Measurements from ENCODE around the gene FURIN. TPM values are rescaled to one million over a fixed set of nuclear protein-coding genes. Genes with fewer than 3 reads are reported as not detected.

FURIN gene
- total RNA-seq, 1 experiment from 2014 or later = 92.8 TPM

- Histone ChIP-seq H3K36me3 (peaks cover 97% of the 10 kb centered on the region), H3K4me3 (no peak overlapping the region), H3K27me3 (replicated peaks) (no peaks in the 10 kb centered on the region), H3K27ac (no peak overlapping the region), H3K4me1 (replicated peaks) (peaks cover 16% of the 10 kb centered on the region), H3K9me3 (replicated peaks) (no peaks in the 10 kb centered on the region)
- no peak for DNase-seq (ENCODE audit: low read depth in 1 of 2, low spot score in 2 of 2)
Measured at GRCh38 chr15:90877996-90878395, 9.6 kb downstream of the FURIN start.

GRCh38 chr15:90878660-90879059 is 10.3 kb downstream of the FURIN start:
- no peak overlapping the region for H3K27ac ChIP-seq
- H3K27me3 ChIP-seq (replicated peaks) = no peaks in the 10 kb centered on the region
- H3K4me1 ChIP-seq (replicated peaks) = peaks cover 10% of the 10 kb centered on the region
- DNase-seq (ENCODE audit: low read depth in 1 of 2, low spot score in 2 of 2) = no peak
- peaks cover 93% of the 10 kb centered on the region for H3K36me3 ChIP-seq
- H3K9me3 ChIP-seq (replicated peaks) = no peaks in the 10 kb centered on the region
- H3K4me3 ChIP-seq = no peak overlapping the region

GRCh38 chr15:90879730-90880366 is 11.5 kb downstream of the FURIN start:
- DNase-seq (ENCODE audit: low read depth in 1 of 2, low spot score in 2 of 2) = no peak
- H3K27me3 ChIP-seq (replicated peaks) = no peaks in the 10 kb centered on the region
- no peaks in the 10 kb centered on the region for H3K9me3 ChIP-seq (replicated peaks)
- H3K4me1 ChIP-seq (replicated peaks) = no peaks in the 10 kb centered on the region
- no peak overlapping the region for H3K4me3 ChIP-seq
- H3K27ac ChIP-seq = no peak overlapping the region
- peaks cover 83% of the 10 kb centered on the region for H3K36me3 ChIP-seq

- peaks cover under 1% of the 10 kb centered on the region for H3K4me1 ChIP-seq (replicated peaks)
- H3K36me3 ChIP-seq = peaks cover 77% of the 10 kb centered on the region
- no peaks in the 10 kb centered on the region for H3K9me3 ChIP-seq (replicated peaks)
- no peaks in the 10 kb centered on the region for H3K27me3 ChIP-seq (replicated peaks)
- H3K27ac ChIP-seq = no peak overlapping the region
- DNase-seq (ENCODE audit: low read depth in 1 of 2, low spot score in 2 of 2) = no peak
- H3K4me3 ChIP-seq = no peak overlapping the region
Measured at GRCh38 chr15:90880381-90881145, 12.2 kb downstream of the FURIN start.

GRCh38 chr15:90881181-90881977 is 13.0 kb downstream of the FURIN start:
- Histone ChIP-seq H3K27ac (no peak overlapping the region), H3K4me1 (replicated peaks) (peaks cover 9% of the 10 kb centered on the region), H3K9me3 (replicated peaks) (no peaks in the 10 kb centered on the region), H3K27me3 (replicated peaks) (no peaks in the 10 kb centered on the region), H3K4me3 (no peak overlapping the region), H3K36me3 (peaks cover 69% of the 10 kb centered on the region)
- DNase-seq (ENCODE audit: low read depth in 1 of 2, low spot score in 2 of 2) = no peak

- H3K9me3 ChIP-seq (replicated peaks) = no peaks in the 10 kb centered on the region
- H3K27me3 ChIP-seq (replicated peaks) = no peaks in the 10 kb centered on the region
- no peak for DNase-seq (ENCODE audit: low read depth in 1 of 2, low spot score in 2 of 2)
- H3K36me3 ChIP-seq = peaks cover 61% of the 10 kb centered on the region
- H3K4me3 ChIP-seq = no peak overlapping the region
- no peak overlapping the region for H3K27ac ChIP-seq
- H3K4me1 ChIP-seq (replicated peaks) = peaks cover 10% of the 10 kb centered on the region
Measured at GRCh38 chr15:90881978-90882721, 13.8 kb downstream of the FURIN start.

- no peaks in the 10 kb centered on the region for H3K9me3 ChIP-seq (replicated peaks)
- H3K27me3 ChIP-seq (replicated peaks) = no peaks in the 10 kb centered on the region
- H3K27ac ChIP-seq = no peak overlapping the region
- no peak for DNase-seq (ENCODE audit: low read depth in 1 of 2, low spot score in 2 of 2)
- H3K4me1 ChIP-seq (replicated peaks) = peaks cover 10% of the 10 kb centered on the region
- peaks cover 53% of the 10 kb centered on the region for H3K36me3 ChIP-seq
- no peak overlapping the region for H3K4me3 ChIP-seq
Measured at GRCh38 chr15:90882781-90883525, 14.6 kb downstream of the FURIN start.

GRCh38 chr15:90883526-90883975 is 15.2 kb downstream of the FURIN start:
- Histone ChIP-seq H3K9me3 (replicated peaks) (no peaks in the 10 kb centered on the region), H3K36me3 (peaks cover 47% of the 10 kb centered on the region), H3K27me3 (replicated peaks) (no peaks in the 10 kb centered on the region), H3K27ac (no peak overlapping the region), H3K4me3 (no peak overlapping the region), H3K4me1 (replicated peaks) (peaks cover 10% of the 10 kb centered on the region)
- no peak for DNase-seq (ENCODE audit: low read depth in 1 of 2, low spot score in 2 of 2)

- Histone ChIP-seq H3K4me1 (replicated peaks) (peaks cover 10% of the 10 kb centered on the region), H3K9me3 (replicated peaks) (no peaks in the 10 kb centered on the region), H3K36me3 (peaks cover 41% of the 10 kb centered on the region), H3K27me3 (replicated peaks) (no peaks in the 10 kb centered on the region), H3K27ac (no peak within 1 kb of the TSS), H3K4me3 (no peak within 1 kb of the TSS)
- DNase-seq (ENCODE audit: low read depth in 1 of 2, low spot score in 2 of 2) = no peak
Measured at GRCh38 chr15:90883976-90884718, 15.8 kb downstream of the FURIN start, which contains the start of gene FES. TSS of gene FES (plus strand) at chr15:90884504. CDS start at chr15:90885046, 542 bp downstream.

- Histone ChIP-seq H3K36me3 (peaks cover 34% of the 10 kb centered on the region), H3K4me3 (no peak overlapping the region), H3K27me3 (replicated peaks) (no peaks in the 10 kb centered on the region), H3K9me3 (replicated peaks) (no peaks in the 10 kb centered on the region), H3K27ac (no peak overlapping the region), H3K4me1 (replicated peaks) (peaks cover 10% of the 10 kb centered on the region)
- DNase-seq (ENCODE audit: low read depth in 1 of 2, low spot score in 2 of 2) = no peak
Measured at GRCh38 chr15:90884719-90885431, 16.5 kb downstream of the FURIN start.

- peaks cover 10% of the 10 kb centered on the region for H3K4me1 ChIP-seq (replicated peaks)
- DNase-seq (ENCODE audit: low read depth in 1 of 2, low spot score in 2 of 2) = peak; percentile 75 to 76
Measured at GRCh38 chr15:90885432-90886290, 17.3 kb downstream of the FURIN start.

More at GRCh38 chr15:90885432-90886290, 17.3 kb downstream of the FURIN start:
- peaks cover 26% of the 10 kb centered on the region for H3K36me3 ChIP-seq
- H3K27ac ChIP-seq = no peak overlapping the region
- H3K27me3 ChIP-seq (replicated peaks) = no peaks in the 10 kb centered on the region
- H3K9me3 ChIP-seq (replicated peaks) = no peaks in the 10 kb centered on the region
- no peak overlapping the region for H3K4me3 ChIP-seq

Measured in SJSA1 (cell line).